RWPE2 (cell line): ENCODE data around the gene MFRP.
"Not testable (repeated sequence)": the region's sequence is repeated elsewhere in the genome, so short reads cannot be mapped to it uniquely, and the experiment has no call there.

Source experiments
- ATAC-seq: fragments of 200-7000 bp; cut with Tn5 transposase; 3 replicates; pipeline ENCODE4 v1.9.1; 2021; ENCODE audit warnings: low read depth
- DNase-seq: peaks from one replicate; pipeline ENCODE4 v3.0.0-alpha.2; 2020; ENCODE audit warnings: low spot score
- H3K27ac ChIP-seq: fragments of 450-650 bp; 2 replicates; pipeline ENCODE4 v1.5.1; 2017; ENCODE audit warnings: mild to moderate bottlenecking; ENCODE audit not compliant: poor library complexity, severe bottlenecking
- H3K27me3 ChIP-seq: fragments of 250-450 bp; sonication (Bioruptor Pico); 2 replicates; pipeline ENCODE4 v1.5.1; 2021; ENCODE audit warnings: mild to moderate bottlenecking, moderate library complexity; ENCODE audit not compliant: insufficient read depth, poor library complexity, severe bottlenecking
- H3K36me3 ChIP-seq: fragments of 250-450 bp; sonication (Bioruptor Pico); 2 replicates; pipeline ENCODE4 v1.5.1; 2020; ENCODE audit warnings: low read depth, mild to moderate bottlenecking, moderate library complexity
- H3K4me1 ChIP-seq: fragments of 250-450 bp; sonication (Bioruptor Pico); 2 replicates; pipeline ENCODE4 v1.5.1; 2021; ENCODE audit warnings: mild to moderate bottlenecking, moderate library complexity; ENCODE audit not compliant: insufficient read depth, poor library complexity, severe bottlenecking
- H3K4me3 ChIP-seq: fragments of 250-450 bp; sonication (Bioruptor Pico); 2 replicates; pipeline ENCODE4 v1.5.1; 2021; ENCODE audit warnings: mild to moderate bottlenecking, moderate library complexity; ENCODE audit not compliant: severe bottlenecking
- H3K9me3 ChIP-seq: fragments of 250-450 bp; sonication (Bioruptor Pico); 2 replicates; pipeline ENCODE4 v1.5.1; 2021; ENCODE audit warnings: mild to moderate bottlenecking, moderate library complexity; ENCODE audit not compliant: severe bottlenecking
- TF ChIP-seq, protein P1 (sequence below): fragments of 450-650 bp; IDR thresholded peaks from one replicate; pipeline ENCODE4 v1.5.1; 2017; ENCODE audit warnings: mild to moderate bottlenecking, moderate library complexity; ENCODE audit not compliant: poor library complexity, severe bottlenecking

The MFRP gene

DNA sequence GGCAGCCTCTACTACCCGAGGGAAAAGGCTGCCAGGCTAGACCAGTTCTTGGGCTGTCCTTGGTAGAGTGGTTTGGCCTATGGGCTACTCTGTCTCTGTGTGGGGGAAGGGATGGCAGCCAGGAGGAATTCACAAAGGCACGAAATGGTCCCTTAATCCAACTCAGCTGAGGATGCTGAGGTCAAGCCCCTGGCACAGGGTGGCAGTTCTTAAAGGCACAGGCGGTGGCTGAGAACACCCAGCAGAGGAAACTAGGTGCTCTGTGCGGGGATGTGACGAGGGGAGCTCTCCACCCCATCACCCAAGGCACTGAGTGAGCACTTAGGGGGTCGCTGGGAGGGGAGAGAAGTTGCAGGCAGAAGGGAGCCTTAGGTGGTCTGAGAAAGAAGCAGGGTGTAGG lies at the start of gene MFRP:
TSS of gene MFRP (minus strand) at position 101 of the 400 bp plus-strand sequence. CDS start 192 bp downstream, outside the sequence.
- H3K36me3 ChIP-seq, result no peaks in the 10 kb centered on the region
- no peak within 1 kb of the TSS for H3K4me3 ChIP-seq
- no peak for DNase-seq
- H3K4me1 ChIP-seq, result no peaks in the 10 kb centered on the region
- ATAC-seq, result no peak
- no peak within 1 kb of the TSS for H3K27ac ChIP-seq
- TF ChIP-seq, protein P1, sequence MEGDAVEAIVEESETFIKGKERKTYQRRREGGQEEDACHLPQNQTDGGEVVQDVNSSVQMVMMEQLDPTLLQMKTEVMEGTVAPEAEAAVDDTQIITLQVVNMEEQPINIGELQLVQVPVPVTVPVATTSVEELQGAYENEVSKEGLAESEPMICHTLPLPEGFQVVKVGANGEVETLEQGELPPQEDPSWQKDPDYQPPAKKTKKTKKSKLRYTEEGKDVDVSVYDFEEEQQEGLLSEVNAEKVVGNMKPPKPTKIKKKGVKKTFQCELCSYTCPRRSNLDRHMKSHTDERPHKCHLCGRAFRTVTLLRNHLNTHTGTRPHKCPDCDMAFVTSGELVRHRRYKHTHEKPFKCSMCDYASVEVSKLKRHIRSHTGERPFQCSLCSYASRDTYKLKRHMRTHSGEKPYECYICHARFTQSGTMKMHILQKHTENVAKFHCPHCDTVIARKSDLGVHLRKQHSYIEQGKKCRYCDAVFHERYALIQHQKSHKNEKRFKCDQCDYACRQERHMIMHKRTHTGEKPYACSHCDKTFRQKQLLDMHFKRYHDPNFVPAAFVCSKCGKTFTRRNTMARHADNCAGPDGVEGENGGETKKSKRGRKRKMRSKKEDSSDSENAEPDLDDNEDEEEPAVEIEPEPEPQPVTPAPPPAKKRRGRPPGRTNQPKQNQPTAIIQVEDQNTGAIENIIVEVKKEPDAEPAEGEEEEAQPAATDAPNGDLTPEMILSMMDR, result no peak
- no peaks in the 10 kb centered on the region for H3K9me3 ChIP-seq
- no peaks in the 10 kb centered on the region for H3K27me3 ChIP-seq

DNA sequence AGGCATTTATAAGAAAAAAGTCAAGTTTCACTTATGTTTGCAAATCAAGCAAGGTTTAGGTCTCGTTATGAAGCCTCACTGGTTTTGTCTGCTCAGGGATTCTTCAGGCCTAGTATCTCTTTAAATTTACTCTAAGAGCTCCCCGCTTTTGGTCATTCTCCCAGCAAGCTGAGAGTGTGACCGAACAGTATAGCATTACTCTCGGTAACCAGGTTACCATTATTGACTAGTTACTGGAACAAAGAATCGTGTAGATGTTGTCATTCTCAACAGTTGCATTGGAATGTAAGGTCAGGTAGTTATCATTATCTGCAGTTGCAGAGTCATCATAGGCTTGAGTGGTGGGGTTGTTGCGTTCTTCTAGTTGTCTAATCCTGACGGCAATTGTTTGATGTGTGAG lies 44.8 kb upstream of the MFRP start:
- no peaks in the 10 kb centered on the region for H3K36me3 ChIP-seq
- DNase-seq (no peak), ATAC-seq (no peak)
- no peaks in the 10 kb centered on the region for H3K4me1 ChIP-seq
- H3K27me3 ChIP-seq, result no peaks in the 10 kb centered on the region
- TF ChIP-seq, protein P1, result no peak
- no peak overlapping the region for H3K27ac ChIP-seq
- H3K9me3 ChIP-seq, result no peaks in the 10 kb centered on the region
- H3K4me3 ChIP-seq, result no peak overlapping the region

DNA sequence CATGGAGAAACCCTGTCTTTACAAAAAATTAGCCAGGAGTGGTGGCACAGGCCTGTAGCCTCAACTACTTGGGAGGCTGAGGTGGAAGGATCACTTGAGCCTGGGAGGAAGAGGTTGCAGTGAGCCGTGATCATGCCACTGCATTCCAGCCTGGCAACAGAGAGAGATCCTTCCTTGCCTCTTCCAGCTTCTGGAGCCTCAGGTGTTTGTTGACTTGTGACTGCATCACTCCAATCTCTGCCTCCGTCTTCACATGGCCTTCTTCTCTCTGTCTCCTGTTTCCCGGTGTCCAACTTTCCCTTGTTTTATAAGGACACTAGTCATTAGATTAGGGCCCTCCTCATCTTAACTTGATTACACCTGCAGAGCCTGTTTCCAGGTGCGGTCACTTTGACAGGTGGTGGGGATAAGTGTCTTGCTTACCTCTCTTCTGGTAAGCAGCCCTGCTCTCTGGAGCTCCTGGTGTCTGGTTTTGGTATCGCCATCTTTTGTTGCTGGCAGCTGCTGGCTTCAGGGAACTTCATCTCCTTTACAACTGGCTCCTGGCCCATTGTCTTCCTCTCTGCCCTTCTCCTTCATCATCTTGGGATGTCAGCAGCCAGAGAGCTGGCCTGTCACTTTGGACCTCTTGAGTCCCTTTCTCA lies 43.2 kb upstream of the MFRP start:
- TF ChIP-seq, protein P1, result peak; percentile 36
- DNase-seq (no peak), ATAC-seq (peak; percentile 44; the same call in 2 of the 3 replicates)
- H3K9me3 ChIP-seq, result no peaks in the 10 kb centered on the region
- H3K4me1 ChIP-seq, result no peaks in the 10 kb centered on the region
- no peaks in the 10 kb centered on the region for H3K36me3 ChIP-seq
- H3K27me3 ChIP-seq, result no peaks in the 10 kb centered on the region
- no peak overlapping the region for H3K4me3 ChIP-seq
- H3K27ac ChIP-seq, result no peak overlapping the region

DNA sequence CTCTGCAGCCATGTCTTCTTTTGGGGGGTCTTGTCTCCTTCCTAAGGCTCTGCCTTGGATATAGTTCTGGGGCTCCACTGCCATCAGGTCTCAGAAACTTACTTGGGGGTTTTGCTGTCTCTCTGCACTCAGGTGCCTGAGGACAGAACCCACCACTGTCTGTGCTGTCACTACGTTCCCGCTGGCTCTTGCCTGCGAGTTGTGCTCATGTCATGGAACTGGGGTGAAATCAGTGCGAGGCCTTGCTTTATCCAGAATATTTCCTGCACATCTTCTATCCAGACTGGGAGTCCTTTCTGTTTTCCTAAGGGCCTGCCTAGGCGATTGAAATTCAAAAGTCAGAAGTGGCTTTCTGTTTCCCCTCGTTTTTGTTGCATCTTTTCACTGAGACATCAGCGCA lies 41.6 kb upstream of the MFRP start:
- no peak for DNase-seq

DNA sequence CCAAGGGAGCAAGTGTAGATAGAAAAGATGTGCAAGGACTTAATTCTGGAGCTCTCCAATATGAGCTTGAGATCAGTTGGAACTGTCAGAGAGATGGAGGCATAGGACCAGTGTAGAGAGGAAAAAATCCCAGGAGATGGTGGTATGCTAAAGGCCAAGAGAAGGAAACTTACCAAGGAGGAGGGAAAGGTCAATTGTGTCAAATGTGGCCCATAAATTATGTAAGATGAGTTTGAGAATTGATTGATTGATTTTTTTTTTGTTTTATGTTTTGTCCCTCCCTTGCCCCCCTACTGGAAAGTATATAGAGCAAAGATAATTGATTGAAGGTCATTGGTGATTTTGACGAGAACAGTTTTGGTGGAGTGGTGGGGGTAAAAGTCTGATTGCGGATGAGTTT lies 37.8 kb upstream of the MFRP start:
- H3K36me3 ChIP-seq, result no peaks in the 10 kb centered on the region
- no peak overlapping the region for H3K27ac ChIP-seq
- no peaks in the 10 kb centered on the region for H3K27me3 ChIP-seq
- no peak overlapping the region for H3K4me3 ChIP-seq
- no peaks in the 10 kb centered on the region for H3K9me3 ChIP-seq
- ATAC-seq (no peak), DNase-seq (no peak)
- no peaks in the 10 kb centered on the region for H3K4me1 ChIP-seq
- TF ChIP-seq, protein P1, result no peak

More for the DNA sequence above, 41.6 kb upstream of the MFRP start:
- TF ChIP-seq, protein P1, result no peak
- ATAC-seq, result no peak
- H3K36me3 ChIP-seq, result no peaks in the 10 kb centered on the region
- no peaks in the 10 kb centered on the region for H3K9me3 ChIP-seq
- no peak overlapping the region for H3K27ac ChIP-seq
- no peaks in the 10 kb centered on the region for H3K4me1 ChIP-seq
- H3K4me3 ChIP-seq, result no peak overlapping the region
- H3K27me3 ChIP-seq, result no peaks in the 10 kb centered on the region

DNA sequence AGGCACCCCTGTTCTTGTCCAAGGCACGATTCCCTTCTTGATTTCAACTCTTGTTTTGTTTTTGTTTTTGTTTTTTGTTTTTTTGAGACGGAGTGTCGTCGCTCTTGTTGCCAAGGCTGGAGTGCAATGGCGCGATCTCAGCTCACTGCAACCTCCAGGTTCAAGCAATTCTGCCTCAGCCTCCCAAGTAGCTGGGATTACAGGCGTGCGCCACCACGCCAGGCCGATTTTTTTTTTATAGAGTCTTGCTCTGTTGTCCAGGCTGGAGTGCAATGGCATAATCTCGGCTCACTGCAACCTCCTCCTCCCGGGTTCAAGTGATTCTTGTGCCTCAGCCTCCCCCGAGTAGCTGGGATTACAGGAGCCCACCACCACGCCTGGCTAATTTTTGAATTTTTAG lies 36.0 kb upstream of the MFRP start:
- not testable (repeated sequence) for DNase-seq, H3K27me3 ChIP-seq, H3K9me3 ChIP-seq, H3K4me1 ChIP-seq, ATAC-seq, H3K36me3 ChIP-seq, H3K27ac ChIP-seq, H3K4me3 ChIP-seq
